Dendritic cell treated with granulocyte-macrophage colony-stimulating factor and Interleukin-4, amounts not matched to agents 40 ng/mL and 50 ng/mL, for 4 days (primary cell): ENCODE results near the gene LYRM1.
"Not testable (repeated sequence)": the region's sequence is repeated elsewhere in the genome, so short reads cannot be mapped to it uniquely, and the experiment has no call there.

ENCODE experiments used
- H3K27ac Mint-ChIP-seq: one replicate; pipeline ENCODE4 v1.8.0; 2022; ENCODE audit warnings: mild to moderate bottlenecking, mixed read lengths
- H3K27me3 Mint-ChIP-seq: one replicate; pipeline ENCODE4 v1.8.0; 2022; ENCODE audit warnings: mild to moderate bottlenecking, mixed read lengths
- H3K36me3 Mint-ChIP-seq: one replicate; pipeline ENCODE4 v1.8.0; 2022; ENCODE audit warnings: low read depth, mixed read lengths
- H3K4me1 Mint-ChIP-seq: one replicate; pipeline ENCODE4 v1.8.0; 2022; ENCODE audit warnings: low read depth, mixed read lengths
- H3K4me3 Mint-ChIP-seq: one replicate; pipeline ENCODE4 v1.8.0; 2022; ENCODE audit warnings: mild to moderate bottlenecking, moderate library complexity, mixed read lengths
- H3K9me3 Mint-ChIP-seq: one replicate; pipeline ENCODE4 v1.8.0; 2022; ENCODE audit warnings: mixed read lengths
- intact Hi-C: fragments of 100-400 bp; cut with micrococcal nuclease; formaldehyde crosslinking; loops from one replicate; pipeline ENCODE4 v1.15.0; 2022

Gene LYRM1

GRCh38 chr16:20920091-20920490 lies 19.5 kb downstream of the LYRM1 start:
- H3K4me1 Mint-ChIP-seq, result peaks cover 71% of the 10 kb centered on the region
- no peak overlapping the region for H3K4me3 Mint-ChIP-seq
- intact Hi-C loops, result no loop called here
- H3K9me3 Mint-ChIP-seq, result no peaks in the 10 kb centered on the region
- H3K27ac Mint-ChIP-seq, result no peak overlapping the region
- H3K27me3 Mint-ChIP-seq, result no peaks in the 10 kb centered on the region
- H3K36me3 Mint-ChIP-seq, result peaks cover 15% of the 10 kb centered on the region

- H3K9me3 Mint-ChIP-seq, result no peaks in the 10 kb centered on the region
- peaks cover 16% of the 10 kb centered on the region for H3K36me3 Mint-ChIP-seq
Measured at GRCh38 chr16:20920799-20921198, 20.2 kb downstream of the LYRM1 start.

GRCh38 chr16:20923876-20924275 lies 23.3 kb downstream of the LYRM1 start:
- Mint-ChIP-seq H3K4me3 (no peak overlapping the region), H3K4me1 (peaks cover 47% of the 10 kb centered on the region), H3K27ac (peak overlapping the region; percentile 58), H3K27me3 (no peaks in the 10 kb centered on the region), H3K9me3 (no peaks in the 10 kb centered on the region), H3K36me3 (peaks cover 10% of the 10 kb centered on the region)
- intact Hi-C loops, result no loop called here

More at GRCh38 chr16:20920799-20921198, 20.2 kb downstream of the LYRM1 start:
- H3K4me1 Mint-ChIP-seq, result peaks cover 66% of the 10 kb centered on the region
- intact Hi-C loops, result no loop called here
- H3K27me3 Mint-ChIP-seq, result no peaks in the 10 kb centered on the region
- no peak overlapping the region for H3K4me3 Mint-ChIP-seq
- H3K27ac Mint-ChIP-seq, result no peak overlapping the region

GRCh38 chr16:20925751-20926150 lies 25.2 kb downstream of the LYRM1 start:
- H3K27me3 Mint-ChIP-seq, result no peaks in the 10 kb centered on the region
- intact Hi-C loops, result no loop called here
- peaks cover 10% of the 10 kb centered on the region for H3K36me3 Mint-ChIP-seq
- H3K4me1 Mint-ChIP-seq, result peaks cover 49% of the 10 kb centered on the region
- H3K9me3 Mint-ChIP-seq, result no peaks in the 10 kb centered on the region
- H3K4me3 Mint-ChIP-seq, result no peak overlapping the region
- H3K27ac Mint-ChIP-seq, result no peak overlapping the region

- Mint-ChIP-seq H3K4me3 (no peak overlapping the region), H3K4me1 (peaks cover 23% of the 10 kb centered on the region), H3K36me3 (peaks cover 10% of the 10 kb centered on the region), H3K9me3 (no peaks in the 10 kb centered on the region), H3K27me3 (no peaks in the 10 kb centered on the region), H3K27ac (no peak overlapping the region)
- intact Hi-C loops, result no loop called here
Measured at GRCh38 chr16:20928774-20929411, 28.3 kb downstream of the LYRM1 start.

GRCh38 chr16:20929676-20930364 lies 29.2 kb downstream of the LYRM1 start:
- Mint-ChIP-seq H3K27ac (peak overlapping the region; percentile 10), H3K4me1 (peaks cover 23% of the 10 kb centered on the region)
- H3K27me3 Mint-ChIP-seq, H3K4me3 Mint-ChIP-seq, H3K9me3 Mint-ChIP-seq, H3K36me3 Mint-ChIP-seq, intact Hi-C loops: not testable (repeated sequence)

- H3K36me3 Mint-ChIP-seq, result peaks cover 8% of the 10 kb centered on the region
Measured at GRCh38 chr16:20930365-20930690, 29.8 kb downstream of the LYRM1 start.

GRCh38 chr16:20931066-20931600 lies 30.6 kb downstream of the LYRM1 start:
- Mint-ChIP-seq H3K27ac (no peak overlapping the region), H3K9me3 (no peaks in the 10 kb centered on the region), H3K27me3 (no peaks in the 10 kb centered on the region), H3K4me3 (no peak overlapping the region), H3K4me1 (peaks cover 23% of the 10 kb centered on the region), H3K36me3 (no peaks in the 10 kb centered on the region)
- intact Hi-C loops, result no loop called here

More at GRCh38 chr16:20930365-20930690, 29.8 kb downstream of the LYRM1 start:
- no peak overlapping the region for H3K27ac Mint-ChIP-seq
- peaks cover 23% of the 10 kb centered on the region for H3K4me1 Mint-ChIP-seq
- H3K27me3 Mint-ChIP-seq, result no peaks in the 10 kb centered on the region
- intact Hi-C loops, result no loop called here
- H3K4me3 Mint-ChIP-seq, result no peak overlapping the region
- H3K9me3 Mint-ChIP-seq, result no peaks in the 10 kb centered on the region

- intact Hi-C loops, result no loop called here
- Mint-ChIP-seq H3K27me3 (no peaks in the 10 kb centered on the region), H3K9me3 (no peaks in the 10 kb centered on the region), H3K27ac (no peak overlapping the region), H3K4me3 (no peak overlapping the region), H3K36me3 (no peaks in the 10 kb centered on the region), H3K4me1 (peaks cover 35% of the 10 kb centered on the region)
Measured at GRCh38 chr16:20933589-20933988, 33.0 kb downstream of the LYRM1 start.

- Mint-ChIP-seq H3K9me3 (no peaks in the 10 kb centered on the region), H3K27me3 (no peaks in the 10 kb centered on the region), H3K4me1 (peaks cover 60% of the 10 kb centered on the region), H3K36me3 (no peaks in the 10 kb centered on the region), H3K27ac (peak overlapping the region; percentile 82), H3K4me3 (no peak overlapping the region)
- intact Hi-C loops, result no loop called here
Measured at GRCh38 chr16:20937736-20938135, 37.2 kb downstream of the LYRM1 start.

GRCh38 chr16:20938426-20938825 lies 37.9 kb downstream of the LYRM1 start:
- Mint-ChIP-seq H3K36me3 (no peaks in the 10 kb centered on the region), H3K4me1 (peaks cover 67% of the 10 kb centered on the region), H3K27me3 (no peaks in the 10 kb centered on the region), H3K4me3 (peak overlapping the region; percentile 6), H3K27ac (peak overlapping the region; percentile 82), H3K9me3 (no peaks in the 10 kb centered on the region)
- intact Hi-C loops, result no loop called here

- Mint-ChIP-seq H3K9me3 (no peaks in the 10 kb centered on the region), H3K36me3 (no peaks in the 10 kb centered on the region), H3K27ac (peak overlapping the region; percentile 45), H3K4me3 (no peak overlapping the region), H3K4me1 (peaks cover 76% of the 10 kb centered on the region), H3K27me3 (no peaks in the 10 kb centered on the region)
- intact Hi-C loops, result loop anchor here (5.0 kb wide), 1 partner anchor 37 kb away; the partner anchor contains the start of genes DCUN1D3 and LYRM1
Measured at GRCh38 chr16:20939611-20940010, 39.0 kb downstream of the LYRM1 start.

GRCh38 chr16:20940871-20941635 lies 40.5 kb downstream of the LYRM1 start:
- H3K36me3 Mint-ChIP-seq, result no peaks in the 10 kb centered on the region
- H3K27ac Mint-ChIP-seq, result peak overlapping the region; percentile 61
- intact Hi-C loops, result loop anchor here (5.0 kb wide), 1 partner anchor 39 kb away; the partner anchor contains the start of genes DCUN1D3 and LYRM1
- H3K27me3 Mint-ChIP-seq, result no peaks in the 10 kb centered on the region
- H3K4me3 Mint-ChIP-seq, result no peak overlapping the region
- H3K9me3 Mint-ChIP-seq, result no peaks in the 10 kb centered on the region
- peaks cover 81% of the 10 kb centered on the region for H3K4me1 Mint-ChIP-seq

- no peaks in the 10 kb centered on the region for H3K27me3 Mint-ChIP-seq
- H3K4me1 Mint-ChIP-seq, result peaks cover 78% of the 10 kb centered on the region
- no peak overlapping the region for H3K4me3 Mint-ChIP-seq
- no peaks in the 10 kb centered on the region for H3K9me3 Mint-ChIP-seq
- peak overlapping the region; percentile 61 for H3K27ac Mint-ChIP-seq
- H3K36me3 Mint-ChIP-seq, result no peaks in the 10 kb centered on the region
- intact Hi-C loops, result loop anchor here (5.0 kb wide), 1 partner anchor 39 kb away; the partner anchor contains the start of genes DCUN1D3 and LYRM1
Measured at GRCh38 chr16:20941636-20941926, 41.0 kb downstream of the LYRM1 start.
